ENCODE measurements around the gene MAL. TPM values are rescaled to one million over a fixed set of nuclear protein-coding genes. Genes with fewer than 3 reads are reported as not detected.

Gene MAL
- total RNA-seq, 1 donor from 2014 or later = not detected

DNA sequence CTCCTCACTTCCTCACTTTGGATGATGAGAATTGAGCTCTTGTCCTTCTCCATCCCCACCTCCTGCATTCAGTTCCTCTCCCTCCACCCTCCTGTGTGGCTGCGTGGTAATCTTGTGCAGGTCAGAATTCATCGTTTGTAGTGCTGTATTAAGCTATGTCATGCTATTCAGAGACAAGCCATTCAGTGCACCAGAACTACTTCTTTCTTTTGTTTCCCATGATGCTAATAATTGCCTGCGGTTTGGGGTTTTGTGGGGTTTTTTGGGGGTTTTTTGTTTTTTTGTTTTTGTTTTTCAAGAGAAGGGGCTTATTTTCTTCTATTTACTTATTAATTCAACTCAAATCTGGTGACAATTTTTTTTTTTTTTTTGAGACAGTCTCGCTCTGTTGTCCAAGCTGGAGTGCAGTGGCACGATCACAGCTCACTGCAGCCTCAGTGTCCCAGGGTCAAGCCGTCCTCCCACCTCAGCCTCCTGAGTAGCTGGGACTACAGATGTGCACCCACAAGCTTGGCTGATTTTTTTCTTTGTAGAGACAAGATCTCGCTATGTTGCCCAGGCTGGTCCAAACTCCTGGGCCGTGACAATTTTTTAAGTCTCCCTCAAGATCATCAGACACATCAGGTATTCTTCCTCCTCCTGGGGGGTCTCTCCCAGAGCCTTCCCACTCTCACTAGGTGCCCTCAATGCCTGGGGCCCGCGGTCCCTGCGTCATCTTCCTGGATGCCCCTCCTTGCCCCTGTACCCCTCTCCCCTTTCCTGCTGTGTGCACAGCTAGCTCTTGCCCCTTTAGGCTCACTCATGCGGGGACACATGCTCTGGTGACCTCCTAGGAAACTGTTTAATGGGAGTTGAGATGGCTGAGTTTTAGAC lies 37.8 kb downstream of the MAL start:
- no peaks in the 10 kb centered on the region for H3K36me3 Mint-ChIP-seq (ENCODE audit: low read depth, unreplicated experiment)
- DNase-seq (ENCODE audit: low spot score) = no peak
- no peak for TF ChIP-seq CTCF (IDR thresholded peaks at IDR 0.05; ENCODE audit: unreplicated experiment)
- peaks cover 9% of the 10 kb centered on the region for H3K4me1 Mint-ChIP-seq (ENCODE audit: unreplicated experiment)
- no peaks in the 10 kb centered on the region for H3K9me3 Mint-ChIP-seq (ENCODE audit: unreplicated experiment)
- H3K27ac Mint-ChIP-seq (ENCODE audit: unreplicated experiment) = no peak overlapping the region
- H3K4me3 Mint-ChIP-seq (ENCODE audit: unreplicated experiment) = no peak overlapping the region
- H3K27me3 Mint-ChIP-seq (ENCODE audit: unreplicated experiment) = peaks cover 12% of the 10 kb centered on the region

GRCh38 chr2:95068256-95068655 lies 42.7 kb downstream of the MAL start:
- Mint-ChIP-seq H3K36me3 (ENCODE audit: low read depth, unreplicated experiment) (no peaks in the 10 kb centered on the region), H3K4me1 (ENCODE audit: unreplicated experiment) (no peaks in the 10 kb centered on the region)

GRCh38 chr2:95069465-95069864 lies 44.0 kb downstream of the MAL start:
- H3K9me3 Mint-ChIP-seq (ENCODE audit: unreplicated experiment) = no peaks in the 10 kb centered on the region
- TF ChIP-seq CTCF (IDR thresholded peaks at IDR 0.05; ENCODE audit: unreplicated experiment) = no peak

More at GRCh38 chr2:95068256-95068655, 42.7 kb downstream of the MAL start:
- H3K27ac Mint-ChIP-seq (ENCODE audit: unreplicated experiment) = no peak overlapping the region
- peaks cover 10% of the 10 kb centered on the region for H3K27me3 Mint-ChIP-seq (ENCODE audit: unreplicated experiment)
- H3K4me3 Mint-ChIP-seq (ENCODE audit: unreplicated experiment) = no peak overlapping the region
- TF ChIP-seq CTCF (IDR thresholded peaks at IDR 0.05; ENCODE audit: unreplicated experiment) = no peak
- no peak for DNase-seq (ENCODE audit: low spot score)
- H3K9me3 Mint-ChIP-seq (ENCODE audit: unreplicated experiment) = no peaks in the 10 kb centered on the region

GRCh38 chr2:95071856-95072255 lies 46.3 kb downstream of the MAL start:
- no peak for TF ChIP-seq CTCF (IDR thresholded peaks at IDR 0.05; ENCODE audit: unreplicated experiment)
- Mint-ChIP-seq H3K27me3 (ENCODE audit: unreplicated experiment) (peaks cover 9% of the 10 kb centered on the region), H3K27ac (ENCODE audit: unreplicated experiment) (no peak overlapping the region), H3K4me1 (ENCODE audit: unreplicated experiment) (no peaks in the 10 kb centered on the region), H3K9me3 (ENCODE audit: unreplicated experiment) (no peaks in the 10 kb centered on the region), H3K36me3 (ENCODE audit: low read depth, unreplicated experiment) (no peaks in the 10 kb centered on the region), H3K4me3 (ENCODE audit: unreplicated experiment) (no peak overlapping the region)
- DNase-seq (ENCODE audit: low spot score) = no peak

More at GRCh38 chr2:95069465-95069864, 44.0 kb downstream of the MAL start:
- Mint-ChIP-seq H3K36me3 (ENCODE audit: low read depth, unreplicated experiment) (no peaks in the 10 kb centered on the region), H3K27me3 (ENCODE audit: unreplicated experiment) (peaks cover 6% of the 10 kb centered on the region), H3K4me1 (ENCODE audit: unreplicated experiment) (no peaks in the 10 kb centered on the region), H3K4me3 (ENCODE audit: unreplicated experiment) (no peak overlapping the region), H3K27ac (ENCODE audit: unreplicated experiment) (no peak overlapping the region)
- no peak for DNase-seq (ENCODE audit: low spot score)

DNA sequence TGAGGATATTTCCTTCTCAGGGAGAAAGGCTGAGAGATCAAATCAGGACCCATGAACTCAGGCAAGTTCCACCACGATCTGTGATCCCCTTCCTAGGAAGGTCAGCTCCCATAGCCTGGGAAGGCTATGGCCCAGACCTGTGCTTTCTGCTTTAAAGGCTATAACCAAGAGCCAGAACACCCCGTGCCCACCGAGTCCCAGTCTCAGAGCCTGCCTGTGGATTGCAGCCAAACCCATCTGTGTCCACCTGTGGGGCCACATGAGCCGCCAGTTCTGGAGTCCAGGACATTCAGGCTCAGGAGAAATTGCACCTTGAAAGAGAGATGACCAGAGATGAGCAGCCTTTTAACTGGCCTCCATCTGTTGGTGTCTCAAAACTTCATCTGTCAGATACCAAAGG lies 46.9 kb downstream of the MAL start:
- H3K27ac Mint-ChIP-seq (ENCODE audit: unreplicated experiment) = no peak overlapping the region
- H3K4me1 Mint-ChIP-seq (ENCODE audit: unreplicated experiment) = no peaks in the 10 kb centered on the region
- H3K9me3 Mint-ChIP-seq (ENCODE audit: unreplicated experiment) = no peaks in the 10 kb centered on the region
- no peak for TF ChIP-seq CTCF (IDR thresholded peaks at IDR 0.05; ENCODE audit: unreplicated experiment)
- H3K36me3 Mint-ChIP-seq (ENCODE audit: low read depth, unreplicated experiment) = no peaks in the 10 kb centered on the region
- no peak for DNase-seq (ENCODE audit: low spot score)
- H3K27me3 Mint-ChIP-seq (ENCODE audit: unreplicated experiment) = peaks cover 11% of the 10 kb centered on the region
- H3K4me3 Mint-ChIP-seq (ENCODE audit: unreplicated experiment) = no peak overlapping the region

Measured in endothelial cell (in vitro differentiated cells).